CD8-positive, alpha-beta memory T cell (primary cell): ENCODE measurements around the gene DOCK4. TPM values are rescaled to one million over a fixed set of nuclear protein-coding genes. Genes with fewer than 3 reads are reported as not detected.

Experiments used
- CTCF ChIA-PET: fragments of 350-600 bp; sonication (Branson Sonifier 250); formaldehyde crosslinking; loops from one replicate; lab custom pipeline; 2021; ENCODE audit warnings: antibody characterized with exemption; lab: Charles Lee
- POLR2A ChIA-PET: fragments of 350-600 bp; sonication (Branson Sonifier 250); formaldehyde crosslinking; loops from one replicate; lab custom pipeline; 2021; ENCODE audit warnings: antibody characterized with exemption; lab: Charles Lee
- DNase-seq, 5 donors: peaks; one replicate each; pipeline versions ENCODE4 v3.0.0 to v3.0.0-alpha.2; 2020 to 2022; ENCODE audit warnings: mixed read lengths in 1 of 5
- H3K27ac ChIP-seq: one replicate; pipeline ENCODE4 v1.7.0; 2013; ENCODE audit warnings: low read depth, mild to moderate bottlenecking, low read length, moderate library complexity
- H3K27me3 ChIP-seq: 2 replicates; pipeline ENCODE4 v1.7.0; 2013; ENCODE audit warnings: low read length, mild to moderate bottlenecking; ENCODE audit not compliant: insufficient read depth, poor library complexity, severe bottlenecking
- H3K36me3 ChIP-seq: 2 replicates; pipeline ENCODE4 v1.7.0; 2013; ENCODE audit warnings: mild to moderate bottlenecking, low read length, moderate library complexity; ENCODE audit not compliant: insufficient read depth
- H3K4me1 ChIP-seq: 2 replicates; pipeline ENCODE4 v1.7.0; 2013; ENCODE audit warnings: mild to moderate bottlenecking, low read length, moderate library complexity; ENCODE audit not compliant: insufficient read depth
- H3K4me3 ChIP-seq: 2 replicates; pipeline ENCODE4 v1.7.0; 2013; ENCODE audit warnings: mild to moderate bottlenecking, low read length
- H3K9me3 ChIP-seq: 2 replicates; pipeline ENCODE4 v1.7.0; 2013; ENCODE audit warnings: mild to moderate bottlenecking, low read length
- H3K27ac Mint-ChIP-seq, 8 donors: one replicate each; pipeline ENCODE4 v1.8.0; 2020 to 2021; ENCODE audit warnings: mixed read lengths in 8 of 8, mild to moderate bottlenecking in 6 of 8, inconsistent platforms in 3 of 8, moderate library complexity in 3 of 8
- H3K27me3 Mint-ChIP-seq, 2 donors: one replicate each; pipeline ENCODE4 v1.8.0; 2020 to 2021; ENCODE audit warnings: mixed read lengths in 2 of 2, mild to moderate bottlenecking in 1 of 2, moderate library complexity in 1 of 2
- H3K36me3 Mint-ChIP-seq, 3 donors: one replicate each; pipeline ENCODE4 v1.8.0; 2020 to 2021; ENCODE audit warnings: mixed read lengths in 3 of 3, inconsistent platforms in 1 of 3, mild to moderate bottlenecking in 1 of 3
- H3K4me1 Mint-ChIP-seq, 3 donors: one replicate each; pipeline ENCODE4 v1.8.0; 2020 to 2021; ENCODE audit warnings: mixed read lengths in 3 of 3, inconsistent platforms in 1 of 3, mild to moderate bottlenecking in 1 of 3
- H3K4me3 Mint-ChIP-seq, 7 donors: one replicate each; pipeline ENCODE4 v1.8.0; 2020 to 2021; ENCODE audit warnings: mixed read lengths in 7 of 7, mild to moderate bottlenecking in 6 of 7, moderate library complexity in 4 of 7, inconsistent platforms in 2 of 7
- H3K9me3 Mint-ChIP-seq, 5 donors: one replicate each; pipeline ENCODE4 v1.8.0; 2020 to 2022; ENCODE audit warnings: mixed read lengths in 5 of 5, mild to moderate bottlenecking in 3 of 5, moderate library complexity in 2 of 5, inconsistent platforms in 1 of 5
- polyA plus RNA-seq: library from polyadenylated mRNA; unstranded; fragments of 300-500 nt; fragmentation: Illumina TruSeq; gene quantifications from one replicate; pipeline ENCODE4 v1.2.3, GENCODE V29; 2021
- total RNA-seq, 2 experiments: library from RNA; stranded (reverse); gene quantifications; one replicate each; pipeline ENCODE4 v1.2.3, GENCODE V29; 2021

DOCK4 gene
- total and polyA plus RNA-seq, 3 experiments from 2014 or later, result 1.2 TPM; not detected in 1

DNA sequence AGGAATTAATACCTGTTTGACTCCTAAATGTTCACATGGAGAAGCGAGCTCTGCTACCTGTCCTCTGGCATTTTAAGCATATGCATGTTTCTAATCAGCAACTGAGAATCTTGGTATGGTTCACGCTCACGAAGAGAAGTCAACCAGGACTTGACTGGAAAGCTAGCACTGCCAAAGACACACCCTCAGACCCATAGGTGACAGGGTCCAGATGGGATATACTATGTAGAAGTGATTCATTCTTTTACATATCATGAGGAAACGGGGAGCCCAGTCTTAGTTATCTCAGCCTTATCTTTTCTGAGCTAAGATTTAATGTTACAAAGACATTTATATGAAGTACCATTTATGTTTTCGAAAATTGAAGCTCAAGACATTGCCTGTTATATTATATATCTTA is 313.0 kb downstream of the DOCK4 start:
- Mint-ChIP-seq H3K4me3 (no peak overlapping the region), H3K4me1 (no peaks in the 10 kb centered on the region), H3K27ac (no peak overlapping the region), H3K36me3 (no peaks in the 10 kb centered on the region), H3K27me3 (peaks cover 0 to 2% of the 10 kb centered on the region in 2 donors), H3K9me3 (no peaks in the 10 kb centered on the region)
- no peaks in the 10 kb centered on the region for H3K4me1 ChIP-seq
- H3K27me3 ChIP-seq, result no peaks in the 10 kb centered on the region
- DNase-seq, result no peak
- H3K4me3 ChIP-seq, result no peak overlapping the region
- ChIA-PET CTCF (no interaction called here), POLR2A (no interaction called here)
- H3K36me3 ChIP-seq, result no peaks in the 10 kb centered on the region
- H3K9me3 ChIP-seq, result no peaks in the 10 kb centered on the region
- no peak overlapping the region for H3K27ac ChIP-seq

DNA sequence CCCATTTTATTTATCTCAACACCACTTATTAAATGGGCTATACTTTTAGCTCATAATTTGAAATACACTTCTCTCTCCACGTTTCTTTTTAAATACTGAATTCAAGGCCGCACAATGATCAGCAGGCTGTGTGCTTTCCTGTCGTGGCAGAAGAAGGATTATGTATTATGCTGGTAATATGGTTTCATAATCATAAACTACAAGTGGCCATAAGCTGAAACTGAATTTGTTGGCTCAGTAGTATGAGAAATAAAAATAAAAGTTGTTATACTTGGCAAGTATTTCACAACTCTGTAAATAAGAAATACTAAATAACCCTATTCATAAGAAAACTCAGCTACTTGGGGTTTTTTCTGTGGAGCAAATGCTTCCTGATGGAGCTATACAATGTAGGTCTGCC is 313.6 kb downstream of the DOCK4 start:
- H3K4me3 Mint-ChIP-seq, result no peak overlapping the region
- H3K27me3 ChIP-seq, result no peaks in the 10 kb centered on the region
- H3K4me3 ChIP-seq, result no peak overlapping the region
- no peaks in the 10 kb centered on the region for H3K4me1 Mint-ChIP-seq
- H3K36me3 ChIP-seq, result no peaks in the 10 kb centered on the region
- H3K27ac ChIP-seq, result no peak overlapping the region
- ChIA-PET CTCF (no interaction called here), POLR2A (no interaction called here)
- no peak overlapping the region for H3K27ac Mint-ChIP-seq
- no peaks in the 10 kb centered on the region for H3K9me3 ChIP-seq
- H3K9me3 Mint-ChIP-seq, result no peaks in the 10 kb centered on the region
- no peaks in the 10 kb centered on the region for H3K4me1 ChIP-seq
- no peaks in the 10 kb centered on the region for H3K36me3 Mint-ChIP-seq
- H3K27me3 Mint-ChIP-seq, result peaks cover 0 to 2% of the 10 kb centered on the region in 2 donors
- no peak for DNase-seq

DNA sequence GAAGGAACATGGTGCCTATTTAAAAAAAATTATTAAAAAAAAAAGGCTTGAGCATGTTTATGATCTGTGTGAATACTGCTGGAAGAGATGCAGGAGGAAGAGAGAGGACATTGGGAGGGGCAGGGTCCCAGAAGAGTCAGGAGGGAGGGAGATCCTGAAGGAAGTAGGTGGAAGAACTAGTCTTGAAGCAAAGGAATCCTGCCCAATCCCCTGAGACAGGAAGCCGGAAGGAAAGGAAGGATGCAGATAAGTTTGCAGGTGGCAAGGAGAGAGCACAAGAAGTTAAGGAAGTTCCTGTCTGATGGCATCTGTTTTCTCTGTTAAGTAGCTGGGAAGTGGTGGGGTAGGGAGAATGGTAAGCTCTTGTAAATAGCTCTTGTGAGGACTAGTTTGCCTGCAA is 318.5 kb downstream of the DOCK4 start:
- Histone ChIP-seq H3K36me3 (no peaks in the 10 kb centered on the region), H3K27ac (no peak overlapping the region), H3K27me3 (no peaks in the 10 kb centered on the region), H3K4me1 (no peaks in the 10 kb centered on the region), H3K4me3 (no peak overlapping the region), H3K9me3 (no peaks in the 10 kb centered on the region)
- no peaks in the 10 kb centered on the region for H3K4me1 Mint-ChIP-seq
- H3K36me3 Mint-ChIP-seq, result no peaks in the 10 kb centered on the region
- DNase-seq, result no peak
- H3K27me3 Mint-ChIP-seq, result no peaks in the 10 kb centered on the region
- H3K9me3 Mint-ChIP-seq, result no peaks in the 10 kb centered on the region
- H3K27ac Mint-ChIP-seq, result no peak overlapping the region
- H3K4me3 Mint-ChIP-seq, result no peak overlapping the region
- ChIA-PET POLR2A (no interaction called here), CTCF (no interaction called here)

DNA sequence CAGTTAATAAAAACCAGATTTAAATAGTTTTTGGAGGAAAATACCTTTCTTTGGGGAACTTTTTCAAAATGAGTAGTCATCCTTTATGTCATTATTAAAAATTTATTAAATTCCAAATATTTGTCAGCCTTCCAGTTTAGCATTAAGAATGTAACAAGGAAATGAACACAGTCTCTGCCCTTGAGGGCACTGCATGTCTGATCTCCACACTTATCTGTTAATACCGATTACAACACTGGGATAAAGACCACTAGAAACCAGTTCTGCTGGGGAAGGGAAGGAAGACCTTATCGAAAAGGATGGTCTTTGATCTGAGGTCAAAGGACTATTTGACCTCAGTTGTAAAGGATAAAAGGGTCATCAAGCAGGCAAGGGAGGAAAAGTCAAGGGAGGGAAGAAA is 320.0 kb downstream of the DOCK4 start:
- H3K9me3 ChIP-seq, result no peaks in the 10 kb centered on the region
- H3K4me1 Mint-ChIP-seq, result no peaks in the 10 kb centered on the region
- H3K27me3 ChIP-seq, result no peaks in the 10 kb centered on the region
- no peaks in the 10 kb centered on the region for H3K27me3 Mint-ChIP-seq
- ChIA-PET POLR2A (no interaction called here), CTCF (no interaction called here)
- peaks cover 0 to under 1% (median 0%) of the 10 kb centered on the region in 5 donors for H3K9me3 Mint-ChIP-seq
- no peaks in the 10 kb centered on the region for H3K36me3 Mint-ChIP-seq
- no peaks in the 10 kb centered on the region for H3K4me1 ChIP-seq
- H3K4me3 ChIP-seq, result no peak overlapping the region
- H3K27ac Mint-ChIP-seq, result no peak overlapping the region
- H3K27ac ChIP-seq, result no peak overlapping the region
- no peaks in the 10 kb centered on the region for H3K36me3 ChIP-seq
- no peak for DNase-seq
- H3K4me3 Mint-ChIP-seq, result no peak overlapping the region

DNA sequence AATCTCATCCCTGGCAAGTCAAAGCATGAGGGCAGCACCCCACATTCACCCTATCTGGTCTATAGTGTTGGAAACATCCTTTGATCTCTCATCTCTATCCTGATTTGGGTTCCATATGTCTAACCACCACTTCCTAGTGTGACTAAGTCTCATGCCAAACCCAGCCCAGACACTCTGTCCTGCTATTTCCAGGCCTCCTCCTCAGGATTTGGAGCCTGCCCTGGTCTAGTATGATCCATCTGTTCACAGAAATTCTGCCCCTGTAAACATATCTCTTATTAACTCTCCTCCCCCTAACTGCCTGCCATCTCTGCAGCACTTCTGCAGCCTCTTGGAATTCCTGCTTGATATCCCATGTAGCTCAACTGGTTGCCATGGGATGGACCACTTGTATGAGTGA is 323.0 kb downstream of the DOCK4 start:
- ChIA-PET CTCF (no interaction called here), POLR2A (no interaction called here)
- H3K4me3 ChIP-seq, result no peak overlapping the region
- Mint-ChIP-seq H3K27me3 (no peaks in the 10 kb centered on the region), H3K4me1 (no peaks in the 10 kb centered on the region), H3K36me3 (no peaks in the 10 kb centered on the region), H3K4me3 (no peak overlapping the region), H3K9me3 (peaks cover 0 to 5% (median 0%) of the 10 kb centered on the region in 5 donors), H3K27ac (no peak overlapping the region)
- H3K4me1 ChIP-seq, result no peaks in the 10 kb centered on the region
- no peaks in the 10 kb centered on the region for H3K27me3 ChIP-seq
- no peak for DNase-seq
- H3K27ac ChIP-seq, result no peak overlapping the region
- no peaks in the 10 kb centered on the region for H3K9me3 ChIP-seq
- no peaks in the 10 kb centered on the region for H3K36me3 ChIP-seq

DNA sequence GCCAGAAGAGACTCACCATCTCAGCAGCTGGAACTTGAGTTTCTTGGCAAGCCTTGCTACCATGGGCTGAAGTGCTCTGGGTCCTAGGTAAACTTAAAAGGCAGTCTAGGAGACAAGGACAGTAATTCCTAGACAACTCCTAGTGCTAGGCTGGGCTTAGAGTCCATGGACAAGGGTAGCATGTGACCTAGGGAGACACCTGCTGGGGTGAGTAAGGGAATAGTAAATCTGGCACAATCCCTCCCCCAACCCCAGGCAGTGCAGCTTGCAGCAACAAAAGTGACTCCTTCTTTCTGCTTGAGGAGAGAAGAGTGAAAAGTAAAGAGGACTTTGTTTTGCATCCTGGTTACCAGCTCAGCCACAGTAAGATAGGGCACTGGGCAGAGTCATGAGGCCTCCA is 327.4 kb downstream of the DOCK4 start:
- H3K9me3 ChIP-seq, result no peaks in the 10 kb centered on the region
- peaks cover 0 to 15% of the 10 kb centered on the region in 2 donors for H3K27me3 Mint-ChIP-seq
- no peaks in the 10 kb centered on the region for H3K36me3 Mint-ChIP-seq
- H3K27me3 ChIP-seq, result no peaks in the 10 kb centered on the region
- ChIA-PET POLR2A (no interaction called here), CTCF (no interaction called here)
- H3K4me1 Mint-ChIP-seq, result no peaks in the 10 kb centered on the region
- no peak for DNase-seq
- H3K36me3 ChIP-seq, result no peaks in the 10 kb centered on the region
- no peak overlapping the region for H3K4me3 ChIP-seq
- no peak overlapping the region for H3K27ac ChIP-seq
- H3K9me3 Mint-ChIP-seq, result peaks cover 0 to 7% (median 0%) of the 10 kb centered on the region in 5 donors
- H3K27ac Mint-ChIP-seq, result no peak overlapping the region
- H3K4me3 Mint-ChIP-seq, result no peak overlapping the region
- H3K4me1 ChIP-seq, result no peaks in the 10 kb centered on the region

DNA sequence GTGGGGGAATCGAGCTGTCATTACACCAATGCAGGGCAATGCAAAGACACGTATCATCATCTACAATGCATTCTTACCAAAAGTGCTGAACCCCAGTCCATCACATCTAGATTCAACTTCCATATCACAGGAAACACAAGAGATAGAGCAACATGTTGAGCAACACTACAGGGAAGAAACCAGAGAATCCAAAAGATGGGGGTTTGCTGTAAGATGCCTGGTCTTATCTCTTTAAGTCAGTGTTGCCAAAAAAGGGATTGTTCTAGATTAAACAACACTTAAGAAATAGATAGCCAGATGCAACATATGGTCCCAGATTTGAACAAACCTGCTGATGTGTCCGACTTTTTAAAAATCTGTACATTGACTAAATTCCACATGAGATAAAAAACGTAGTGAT is 328.3 kb downstream of the DOCK4 start:
- no peaks in the 10 kb centered on the region for H3K27me3 ChIP-seq
- Mint-ChIP-seq H3K36me3 (no peaks in the 10 kb centered on the region), H3K9me3 (peaks cover 0 to 7% (median 0%) of the 10 kb centered on the region in 5 donors), H3K4me3 (no peak overlapping the region), H3K27me3 (peaks cover 0 to 15% of the 10 kb centered on the region in 2 donors), H3K27ac (no peak overlapping the region), H3K4me1 (no peaks in the 10 kb centered on the region)
- no peaks in the 10 kb centered on the region for H3K9me3 ChIP-seq
- ChIA-PET CTCF (no interaction called here), POLR2A (no interaction called here)
- no peak overlapping the region for H3K4me3 ChIP-seq
- DNase-seq, result no peak
- no peaks in the 10 kb centered on the region for H3K36me3 ChIP-seq
- no peak overlapping the region for H3K27ac ChIP-seq
- no peaks in the 10 kb centered on the region for H3K4me1 ChIP-seq

DNA sequence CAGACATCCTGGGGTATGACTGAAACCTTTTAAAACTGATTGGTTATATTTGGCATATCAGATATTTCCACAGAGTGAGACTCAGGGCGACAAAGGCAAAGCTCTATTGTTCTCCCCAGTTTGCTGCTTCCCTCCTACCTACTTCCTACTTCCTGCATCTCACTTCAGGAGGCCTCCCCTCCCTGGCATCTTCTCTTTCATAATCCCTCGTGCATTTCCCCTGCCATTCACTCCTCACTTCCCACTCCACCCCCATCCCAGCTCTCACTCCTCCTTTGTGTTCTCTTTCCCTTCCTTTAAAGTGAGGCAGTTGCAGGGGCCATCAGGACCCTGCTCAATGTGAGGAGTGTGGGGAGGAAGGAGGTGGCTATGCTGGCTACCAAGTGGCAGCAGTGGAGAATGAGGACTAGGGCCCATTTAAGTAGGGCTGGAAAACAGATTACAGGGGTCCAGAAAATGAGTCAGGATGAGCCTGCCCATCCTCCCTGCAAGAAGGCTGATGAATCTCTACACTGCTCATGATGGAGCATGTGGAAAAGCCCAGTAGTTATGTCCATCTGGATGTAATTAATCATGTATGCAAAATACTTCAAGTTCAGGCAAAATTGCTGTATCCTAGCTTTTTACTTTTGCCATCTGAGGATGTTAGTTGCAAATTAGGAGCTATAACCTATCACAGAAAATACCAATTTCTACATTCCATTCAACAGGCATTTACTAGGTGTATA is 332.1 kb downstream of the DOCK4 start:
- Mint-ChIP-seq H3K36me3 (no peaks in the 10 kb centered on the region), H3K4me1 (no peaks in the 10 kb centered on the region), H3K9me3 (peaks cover 0 to 7% (median 0%) of the 10 kb centered on the region in 5 donors), H3K4me3 (no peak overlapping the region), H3K27ac (no peak overlapping the region), H3K27me3 (peaks cover 0 to 15% of the 10 kb centered on the region in 2 donors)
- no peaks in the 10 kb centered on the region for H3K9me3 ChIP-seq
- no peaks in the 10 kb centered on the region for H3K4me1 ChIP-seq
- no peak for DNase-seq
- no peaks in the 10 kb centered on the region for H3K27me3 ChIP-seq
- no peak overlapping the region for H3K27ac ChIP-seq
- ChIA-PET POLR2A (no interaction called here), CTCF (no interaction called here)
- H3K36me3 ChIP-seq, result no peaks in the 10 kb centered on the region
- H3K4me3 ChIP-seq, result no peak overlapping the region
